ENCODE results near the gene PNPLA7. TPM values are rescaled to one million over a fixed set of nuclear protein-coding genes. Genes with fewer than 3 reads are reported as not detected.

PNPLA7 gene
- total and polyA plus RNA-seq, 2 of the 13 experiments (the other 11 are each of a cell fraction or from before 2014, with no cell fraction given) = 0.42 to 1.5 TPM

GRCh38 chr9:137459601-137460362, 90.4 kb downstream of the PNPLA7 start (continued):
- TF ChIP-seq KMT2B (CRISPR knock-in tag; IDR thresholded peaks at IDR 0.05) = no peak
- 0 out of 2 replicates have a peak, but pooled peaks have one; percentile 57 for TF ChIP-seq ZNF446 (CRISPR knock-in tag; IDR thresholded peaks at IDR 0.05)
- peak; percentile 71; the same call in 1 of the 2 replicates for TF ChIP-seq ZNF605 (CRISPR knock-in tag; IDR thresholded peaks at IDR 0.05)
- no peak for TF ChIP-seq PRDM15 (CRISPR knock-in tag; IDR thresholded peaks at IDR 0.05)
- TF ChIP-seq PRDM10 (CRISPR knock-in tag; IDR thresholded peaks at IDR 0.05; ENCODE audit: low read depth) = no peak
- no peak for TF ChIP-seq ZBTB3 (CRISPR knock-in tag; IDR thresholded peaks at IDR 0.05; ENCODE audit: borderline replicate concordance, low read depth)
- no peak for TF ChIP-seq ZNF776 (CRISPR knock-in tag; IDR thresholded peaks at IDR 0.05)
- no peak; the same call in 1 of the 2 replicates for TF ChIP-seq SALL1 (CRISPR knock-in tag; IDR thresholded peaks at IDR 0.05)
- no peak for TF ChIP-seq RFX5 (IDR thresholded peaks at IDR 0.05; ENCODE audit: low read depth, low read length)
- no peak for TF ChIP-seq ZNF639 (CRISPR knock-in tag; conservative IDR thresholded peaks at IDR 0.05)
- TF ChIP-seq PTBP1 (IDR thresholded peaks at IDR 0.05; ENCODE audit: low read depth, low read length, poor library complexity, severe bottlenecking) = no peak
- no peak for TF ChIP-seq NFKB2 (CRISPR knock-in tag; IDR thresholded peaks at IDR 0.05; ENCODE audit: borderline replicate concordance)
- no peak for TF ChIP-seq CREB1 (IDR thresholded peaks at IDR 0.05)
- TF ChIP-seq CREB1 (CRISPR knock-in tag; IDR thresholded peaks at IDR 0.05) = no peak
- TF ChIP-seq ZSCAN31 (CRISPR knock-in tag; IDR thresholded peaks at IDR 0.05; ENCODE audit: low read depth) = 0 out of 2 replicates have a peak, but pooled peaks have one; percentile 42
- no peak for TF ChIP-seq MLXIP (CRISPR knock-in tag; IDR thresholded peaks at IDR 0.05; ENCODE audit: borderline replicate concordance)
- no peak for TF ChIP-seq HDAC1 (CRISPR knock-in tag; IDR thresholded peaks at IDR 0.05)

Data from HepG2 (cell line).